Natural killer cell treated with Interleukin-12 subunit alpha and Interleukin-12 subunit beta and Interleukin-15 and Interleukin-18, amount 100 ng/mL, for 72 hours (primary cell): ENCODE measurements around the gene HS3ST1. TPM values are rescaled to one million over a fixed set of nuclear protein-coding genes. Genes with fewer than 3 reads are reported as not detected.

Experiments
- ATAC-seq, 2 donors: fragments of 150-1000 bp; cut with Tn5 transposase in 1 of 2; sonication (Bioruptor Pico), chemical (Tn5 transposase) in 1 of 2; 2 replicates each; pipeline ENCODE4 v1.10.0; 2021
- DNase-seq: peaks from one replicate; pipeline ENCODE4 v3.0.0; 2022; ENCODE audit warnings: low spot score
- H3K27ac Mint-ChIP-seq, 2 donors: 1 replicate in 1 of 2; 2 replicates in 1 of 2; pipeline ENCODE4 v1.8.0; 2022; ENCODE audit warnings: mixed read lengths in 2 of 2, mild to moderate bottlenecking in 1 of 2, moderate library complexity in 1 of 2
- H3K27me3 Mint-ChIP-seq, 2 donors: 1 replicate in 1 of 2; 2 replicates in 1 of 2; pipeline ENCODE4 v1.8.0; 2022; ENCODE audit warnings: mixed read lengths in 2 of 2
- H3K36me3 Mint-ChIP-seq: one replicate; pipeline ENCODE4 v1.8.0; 2022; ENCODE audit warnings: mixed read lengths
- H3K4me1 Mint-ChIP-seq, 2 donors: 1 replicate in 1 of 2; 2 replicates in 1 of 2; pipeline ENCODE4 v1.8.0; 2022; ENCODE audit warnings: low read depth in 2 of 2, mixed read lengths in 2 of 2, mild to moderate bottlenecking in 1 of 2
- H3K4me3 Mint-ChIP-seq: one replicate; pipeline ENCODE4 v1.8.0; 2022; ENCODE audit warnings: mixed read lengths
- H3K9me3 Mint-ChIP-seq: 2 replicates; pipeline ENCODE4 v1.8.0; 2022; ENCODE audit warnings: mixed read lengths
- total RNA-seq, 2 donors: library from RNA; stranded (reverse); gene quantifications; one replicate each; pipeline ENCODE4 v1.2.3, GENCODE V29; 2022

Gene HS3ST1
- total RNA-seq, 2 donors from 2014 or later: not detected

GRCh38 chr4:11427121-11427996 lies 1.3 kb downstream of the HS3ST1 start:
- ATAC-seq (no peak), DNase-seq (no peak)
- no peaks in the 10 kb centered on the region for H3K9me3 Mint-ChIP-seq
- H3K36me3 Mint-ChIP-seq: no peaks in the 10 kb centered on the region
- H3K4me1 Mint-ChIP-seq: peaks cover 8 to 12% of the 10 kb centered on the region in 2 donors
- peak overlapping the region; percentile 68 for H3K4me3 Mint-ChIP-seq
- H3K27ac Mint-ChIP-seq: no peak overlapping the region
- peaks cover 16 to 28% of the 10 kb centered on the region in 2 donors for H3K27me3 Mint-ChIP-seq

GRCh38 chr4:11426731-11427120 lies 2.0 kb downstream of the HS3ST1 start:
- ATAC-seq: no peak
- no peaks in the 10 kb centered on the region for H3K9me3 Mint-ChIP-seq
- H3K4me1 Mint-ChIP-seq: peaks cover 8 to 12% of the 10 kb centered on the region in 2 donors
- no peak overlapping the region for H3K4me3 Mint-ChIP-seq
- H3K36me3 Mint-ChIP-seq: no peaks in the 10 kb centered on the region
- no peak for DNase-seq
- peaks cover 14 to 26% of the 10 kb centered on the region in 2 donors for H3K27me3 Mint-ChIP-seq
- no peak overlapping the region for H3K27ac Mint-ChIP-seq

- H3K36me3 Mint-ChIP-seq: no peaks in the 10 kb centered on the region
- H3K9me3 Mint-ChIP-seq: no peaks in the 10 kb centered on the region
- H3K27me3 Mint-ChIP-seq: peaks cover 19 to 31% of the 10 kb centered on the region in 2 donors
- DNase-seq (no peak), ATAC-seq (no peak)
- H3K27ac Mint-ChIP-seq: no peak overlapping the region
- no peak overlapping the region for H3K4me3 Mint-ChIP-seq
- peaks cover 8 to 12% of the 10 kb centered on the region in 2 donors for H3K4me1 Mint-ChIP-seq
Observed at GRCh38 chr4:11426003-11426402, 2.7 kb downstream of the HS3ST1 start.

- H3K4me3 Mint-ChIP-seq: no peak overlapping the region
- no peak for ATAC-seq
Observed at GRCh38 chr4:11424856-11425255, 3.8 kb downstream of the HS3ST1 start.

GRCh38 chr4:11424000-11424399 lies 4.7 kb downstream of the HS3ST1 start:
- peaks cover 19 to 36% of the 10 kb centered on the region in 2 donors for H3K27me3 Mint-ChIP-seq
- DNase-seq (no peak), ATAC-seq (no peak)
- H3K4me1 Mint-ChIP-seq: peaks cover 8 to 12% of the 10 kb centered on the region in 2 donors
- no peak overlapping the region for H3K4me3 Mint-ChIP-seq
- no peak overlapping the region for H3K27ac Mint-ChIP-seq
- no peaks in the 10 kb centered on the region for H3K9me3 Mint-ChIP-seq
- no peaks in the 10 kb centered on the region for H3K36me3 Mint-ChIP-seq

More at GRCh38 chr4:11424856-11425255, 3.8 kb downstream of the HS3ST1 start:
- Mint-ChIP-seq H3K36me3 (no peaks in the 10 kb centered on the region), H3K4me1 (peaks cover 8 to 12% of the 10 kb centered on the region in 2 donors), H3K27ac (no peak overlapping the region), H3K9me3 (no peaks in the 10 kb centered on the region), H3K27me3 (peaks cover 19 to 36% of the 10 kb centered on the region in 2 donors)
- DNase-seq: no peak

GRCh38 chr4:11423465-11423864 lies 5.2 kb downstream of the HS3ST1 start:
- Mint-ChIP-seq H3K4me1 (peaks cover 8 to 12% of the 10 kb centered on the region in 2 donors), H3K4me3 (no peak overlapping the region), H3K27ac (no peak overlapping the region), H3K36me3 (no peaks in the 10 kb centered on the region), H3K9me3 (no peaks in the 10 kb centered on the region), H3K27me3 (peaks cover 19 to 36% of the 10 kb centered on the region in 2 donors)
- DNase-seq (no peak), ATAC-seq (no peak)

- ATAC-seq: no peak
- Mint-ChIP-seq H3K27ac (no peak overlapping the region), H3K27me3 (peaks cover 8 to 16% of the 10 kb centered on the region in 2 donors), H3K9me3 (no peaks in the 10 kb centered on the region), H3K4me1 (no peaks in the 10 kb centered on the region), H3K4me3 (no peak overlapping the region), H3K36me3 (no peaks in the 10 kb centered on the region)
- DNase-seq: no peak
Observed at GRCh38 chr4:11421116-11421515, 7.6 kb downstream of the HS3ST1 start.

GRCh38 chr4:11420327-11420726 lies 8.4 kb downstream of the HS3ST1 start:
- Mint-ChIP-seq H3K27me3 (peaks cover 8 to 16% of the 10 kb centered on the region in 2 donors), H3K36me3 (no peaks in the 10 kb centered on the region), H3K4me1 (no peaks in the 10 kb centered on the region), H3K27ac (no peak overlapping the region), H3K9me3 (no peaks in the 10 kb centered on the region), H3K4me3 (no peak overlapping the region)
- no peak for ATAC-seq
- DNase-seq: no peak

GRCh38 chr4:11418610-11419009 lies 10.1 kb downstream of the HS3ST1 start:
- H3K4me3 Mint-ChIP-seq: no peak overlapping the region
- H3K36me3 Mint-ChIP-seq: no peaks in the 10 kb centered on the region
- no peaks in the 10 kb centered on the region for H3K4me1 Mint-ChIP-seq
- no peak overlapping the region for H3K27ac Mint-ChIP-seq
- H3K27me3 Mint-ChIP-seq: peaks cover 8 to 16% of the 10 kb centered on the region in 2 donors
- DNase-seq (no peak), ATAC-seq (peak in 1 of 2 donors; percentile 46)
- no peaks in the 10 kb centered on the region for H3K9me3 Mint-ChIP-seq

- no peak for DNase-seq
- Mint-ChIP-seq H3K27ac (no peak overlapping the region), H3K9me3 (no peaks in the 10 kb centered on the region), H3K4me1 (no peaks in the 10 kb centered on the region), H3K36me3 (no peaks in the 10 kb centered on the region), H3K27me3 (peaks cover 8 to 12% of the 10 kb centered on the region in 2 donors), H3K4me3 (no peak overlapping the region)
- no peak for ATAC-seq
Observed at GRCh38 chr4:11416767-11417113, 12.0 kb downstream of the HS3ST1 start.

- H3K4me3 Mint-ChIP-seq: no peak overlapping the region
- DNase-seq: no peak
- no peaks in the 10 kb centered on the region for H3K4me1 Mint-ChIP-seq
- peaks cover 3 to 7% of the 10 kb centered on the region in 2 donors for H3K27me3 Mint-ChIP-seq
- no peaks in the 10 kb centered on the region for H3K9me3 Mint-ChIP-seq
- no peaks in the 10 kb centered on the region for H3K36me3 Mint-ChIP-seq
- no peak overlapping the region for H3K27ac Mint-ChIP-seq
- peak in 1 of 2 donors; percentile 61 for ATAC-seq
Observed at GRCh38 chr4:11416071-11416766, 12.5 kb downstream of the HS3ST1 start.

GRCh38 chr4:11415409-11416070 lies 13.2 kb downstream of the HS3ST1 start:
- no peak for ATAC-seq
- no peaks in the 10 kb centered on the region for H3K4me1 Mint-ChIP-seq
- no peaks in the 10 kb centered on the region for H3K9me3 Mint-ChIP-seq
- no peaks in the 10 kb centered on the region for H3K36me3 Mint-ChIP-seq
- no peak overlapping the region for H3K4me3 Mint-ChIP-seq
- DNase-seq: no peak
- H3K27me3 Mint-ChIP-seq: peaks cover 0 to 3% of the 10 kb centered on the region in 2 donors
- H3K27ac Mint-ChIP-seq: no peak overlapping the region

GRCh38 chr4:11412211-11412610 lies 16.5 kb downstream of the HS3ST1 start:
- DNase-seq (no peak), ATAC-seq (no peak)
- no peaks in the 10 kb centered on the region for H3K4me1 Mint-ChIP-seq
- H3K36me3 Mint-ChIP-seq: no peaks in the 10 kb centered on the region
- H3K4me3 Mint-ChIP-seq: no peak overlapping the region
- H3K9me3 Mint-ChIP-seq: no peaks in the 10 kb centered on the region
- H3K27ac Mint-ChIP-seq: no peak overlapping the region
- H3K27me3 Mint-ChIP-seq: peaks cover 0 to 5% of the 10 kb centered on the region in 2 donors

- Mint-ChIP-seq H3K27me3 (peaks cover 0 to 2% of the 10 kb centered on the region in 2 donors), H3K36me3 (no peaks in the 10 kb centered on the region), H3K4me1 (no peaks in the 10 kb centered on the region), H3K27ac (no peak overlapping the region), H3K9me3 (no peaks in the 10 kb centered on the region), H3K4me3 (no peak overlapping the region)
- DNase-seq (no peak), ATAC-seq (no peak)
Observed at GRCh38 chr4:11409632-11410031, 19.1 kb downstream of the HS3ST1 start.
